ENCODE results near the gene RGS17.

DNA sequence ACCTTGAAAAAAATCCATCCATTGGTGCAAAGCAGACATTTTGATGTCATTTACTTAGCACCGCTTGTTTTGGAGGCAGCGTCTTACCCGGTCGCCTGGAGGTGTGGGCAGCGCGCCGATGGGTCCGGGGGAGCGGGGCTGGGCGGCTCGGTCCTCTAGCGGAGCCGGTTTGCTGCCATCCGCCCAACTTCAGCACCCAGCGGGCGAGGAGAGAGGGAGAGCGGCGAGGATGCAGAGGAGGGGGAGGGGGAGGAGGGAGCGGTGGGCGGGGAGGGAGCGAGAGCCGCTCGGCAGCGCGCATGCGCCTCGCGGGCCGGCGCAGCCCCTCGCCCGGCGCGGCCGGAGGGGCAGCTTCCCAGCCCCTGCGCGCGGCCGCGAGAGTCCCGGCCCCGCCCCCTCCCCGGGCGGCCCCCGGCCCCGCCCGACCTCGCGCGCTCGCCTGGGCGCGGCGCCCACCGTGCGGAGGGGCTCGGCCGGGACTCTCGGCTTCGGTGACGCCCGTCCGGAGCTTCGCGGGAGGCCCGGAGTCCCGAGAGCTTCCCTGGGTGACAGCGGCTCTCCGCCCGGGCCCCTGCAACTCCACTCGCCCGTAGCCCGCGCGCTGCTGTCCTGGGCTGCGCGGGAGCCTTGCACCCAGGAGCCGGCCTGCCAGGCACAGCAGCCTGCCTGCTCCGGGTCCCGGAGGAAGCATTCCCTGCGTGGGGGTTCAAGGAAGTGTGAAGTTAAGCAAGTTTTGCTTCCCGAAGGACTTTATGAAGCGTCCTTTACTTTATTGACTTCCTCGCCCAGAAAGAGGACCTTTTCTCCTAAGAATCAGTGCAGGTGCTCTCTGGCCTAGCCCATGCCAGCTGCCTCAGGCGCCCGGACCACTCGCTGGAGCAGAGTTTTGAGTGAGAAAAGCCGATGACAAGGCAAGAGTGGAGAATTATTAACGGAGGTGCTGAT lies at the start of gene RGS17:
- TF ChIP-seq POLR2A (IDR thresholded peaks at IDR 0.05) = no peak
- TF ChIP-seq, protein P1, sequence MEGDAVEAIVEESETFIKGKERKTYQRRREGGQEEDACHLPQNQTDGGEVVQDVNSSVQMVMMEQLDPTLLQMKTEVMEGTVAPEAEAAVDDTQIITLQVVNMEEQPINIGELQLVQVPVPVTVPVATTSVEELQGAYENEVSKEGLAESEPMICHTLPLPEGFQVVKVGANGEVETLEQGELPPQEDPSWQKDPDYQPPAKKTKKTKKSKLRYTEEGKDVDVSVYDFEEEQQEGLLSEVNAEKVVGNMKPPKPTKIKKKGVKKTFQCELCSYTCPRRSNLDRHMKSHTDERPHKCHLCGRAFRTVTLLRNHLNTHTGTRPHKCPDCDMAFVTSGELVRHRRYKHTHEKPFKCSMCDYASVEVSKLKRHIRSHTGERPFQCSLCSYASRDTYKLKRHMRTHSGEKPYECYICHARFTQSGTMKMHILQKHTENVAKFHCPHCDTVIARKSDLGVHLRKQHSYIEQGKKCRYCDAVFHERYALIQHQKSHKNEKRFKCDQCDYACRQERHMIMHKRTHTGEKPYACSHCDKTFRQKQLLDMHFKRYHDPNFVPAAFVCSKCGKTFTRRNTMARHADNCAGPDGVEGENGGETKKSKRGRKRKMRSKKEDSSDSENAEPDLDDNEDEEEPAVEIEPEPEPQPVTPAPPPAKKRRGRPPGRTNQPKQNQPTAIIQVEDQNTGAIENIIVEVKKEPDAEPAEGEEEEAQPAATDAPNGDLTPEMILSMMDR (IDR thresholded peaks at IDR 0.05) = no peak

All from uterus (tissue), 2 donors.